KMS-11 (cell line): Measurements from ENCODE around the gene APOF.

Source experiments
- H2AFZ ChIP-seq: fragments of 200-600 bp; sonication (generic); 2 replicates; pipeline ENCODE4 v1.6.1; 2016; ENCODE audit warnings: antibody characterized with exemption, mixed run types, low read depth
- H3K27ac ChIP-seq: fragments of 200-600 bp; sonication (generic); 2 replicates; pipeline ENCODE4 v1.6.1; 2016; ENCODE audit warnings: mild to moderate bottlenecking, mixed run types
- H3K27me3 ChIP-seq: fragments of 200-600 bp; sonication (generic); 2 replicates; pipeline ENCODE4 v1.6.1; 2017; ENCODE audit warnings: mild to moderate bottlenecking, low read depth, mixed run types, moderate library complexity; ENCODE audit not compliant: insufficient read depth
- H3K36me3 ChIP-seq: fragments of 200-600 bp; sonication (generic); 2 replicates; pipeline ENCODE4 v1.6.1; 2017; ENCODE audit warnings: mild to moderate bottlenecking, mixed run types; ENCODE audit not compliant: insufficient read depth
- H3K4me1 ChIP-seq: fragments of 200-600 bp; sonication (generic); 2 replicates; pipeline ENCODE4 v1.6.1; 2016; ENCODE audit warnings: mild to moderate bottlenecking, low read depth, mixed run types; ENCODE audit not compliant: poor library complexity, severe bottlenecking
- H3K4me2 ChIP-seq: fragments of 200-600 bp; sonication (generic); 2 replicates; pipeline ENCODE4 v1.7.0; 2016; ENCODE audit warnings: mild to moderate bottlenecking, mixed run types
- H3K4me3 ChIP-seq: fragments of 200-600 bp; sonication (generic); IDR thresholded peaks from 2 replicates; pipeline ENCODE4 v1.6.1; 2017; ENCODE audit warnings: low read depth, low read length, mixed read lengths; ENCODE audit not compliant: insufficient read depth
- H3K79me2 ChIP-seq: fragments of 200-600 bp; sonication (generic); 2 replicates; pipeline ENCODE4 v1.6.1; 2016; ENCODE audit warnings: low read depth, mixed run types; ENCODE audit not compliant: insufficient read depth
- H3K9ac ChIP-seq: fragments of 200-600 bp; sonication (generic); 2 replicates; pipeline ENCODE4 v1.6.1; 2016; ENCODE audit warnings: mild to moderate bottlenecking, mixed run types
- H4K20me1 ChIP-seq: fragments of 200-600 bp; sonication (generic); 2 replicates; pipeline ENCODE4 v1.6.1; 2016; ENCODE audit warnings: mild to moderate bottlenecking, mixed run types; ENCODE audit not compliant: insufficient read depth
- CTCF ChIP-seq: fragments of 200-600 bp; sonication (generic); conservative IDR thresholded peaks from 2 replicates; pipeline ENCODE4 v1.6.1; 2017; ENCODE audit warnings: low read depth, mild to moderate bottlenecking, antibody characterized with exemption, low read length, moderate library complexity, mixed read lengths

The APOF gene

GRCh38 chr12:56373515-56373914, 10.9 kb upstream of the APOF start:
- H3K4me2 ChIP-seq: no peak overlapping the region
- TF ChIP-seq CTCF: no peak
- H3K79me2 ChIP-seq: no peaks in the 10 kb centered on the region
- H3K27ac ChIP-seq: no peak overlapping the region
- peaks cover 7% of the 10 kb centered on the region for H3K4me1 ChIP-seq
- H3K9ac ChIP-seq: no peak overlapping the region
- H3K36me3 ChIP-seq: no peaks in the 10 kb centered on the region
- H3K4me3 ChIP-seq: no peak overlapping the region
- H2AFZ ChIP-seq: no peak overlapping the region
- no peaks in the 10 kb centered on the region for H3K27me3 ChIP-seq
- H4K20me1 ChIP-seq: no peaks in the 10 kb centered on the region

- H3K4me2 ChIP-seq: no peak overlapping the region
- H4K20me1 ChIP-seq: no peaks in the 10 kb centered on the region
- no peak for TF ChIP-seq CTCF
- H3K9ac ChIP-seq: no peak overlapping the region
- H3K4me3 ChIP-seq: no peak overlapping the region
- H3K36me3 ChIP-seq: no peaks in the 10 kb centered on the region
- no peaks in the 10 kb centered on the region for H3K79me2 ChIP-seq
- no peak overlapping the region for H2AFZ ChIP-seq
- H3K27me3 ChIP-seq: no peaks in the 10 kb centered on the region
- no peaks in the 10 kb centered on the region for H3K4me1 ChIP-seq
- H3K27ac ChIP-seq: no peak overlapping the region
These were observed 4.3 kb upstream of the APOF start for GRCh38 chr12:56366948-56367347.

GRCh38 chr12:56361487-56362129, 1.0 kb downstream of the APOF start:
- Histone ChIP-seq H2AFZ (no peak overlapping the region), H3K36me3 (no peaks in the 10 kb centered on the region), H3K4me2 (no peak overlapping the region), H3K4me1 (peaks cover 33% of the 10 kb centered on the region), H3K79me2 (peaks cover 18% of the 10 kb centered on the region), H3K9ac (no peak overlapping the region), H4K20me1 (no peaks in the 10 kb centered on the region), H3K27me3 (no peaks in the 10 kb centered on the region), H3K4me3 (no peak overlapping the region), H3K27ac (no peak overlapping the region)
- TF ChIP-seq CTCF: no peak

GRCh38 chr12:56359851-56360767, 2.5 kb downstream of the APOF start, which contains the start of gene STAT2:
Gene STAT2, minus strand, starts transcription at chr12:56360107. Its CDS starts 3,536 bp downstream, at chr12:56356571.
- H3K4me2 ChIP-seq: peak within 1 kb of the TSS; percentile 66
- no peak for TF ChIP-seq CTCF
- no peaks in the 10 kb centered on the region for H4K20me1 ChIP-seq

More at GRCh38 chr12:56359851-56360767, 2.5 kb downstream of the APOF start, which contains the start of gene STAT2:
- H3K4me1 ChIP-seq: peaks cover 36% of the 10 kb centered on the region
- peaks cover 18% of the 10 kb centered on the region for H3K79me2 ChIP-seq
- H3K27ac ChIP-seq: peak within 1 kb of the TSS; percentile 64
- H3K9ac ChIP-seq: peak within 1 kb of the TSS; percentile 17; the same call in 1 of the 2 replicates
- no peaks in the 10 kb centered on the region for H3K27me3 ChIP-seq
- no peaks in the 10 kb centered on the region; the same call in 1 of the 2 replicates for H3K36me3 ChIP-seq
- peak within 1 kb of the TSS; percentile 71 for H3K4me3 ChIP-seq
- peak within 1 kb of the TSS; percentile 48 for H2AFZ ChIP-seq
